Endometrial microvascular endothelial cells (primary cell): Measurements from ENCODE around the gene RBBP9. TPM values are rescaled to one million over a fixed set of nuclear protein-coding genes. Genes with fewer than 3 reads are reported as not detected.
"Not testable (repeated sequence)": the region's sequence is repeated elsewhere in the genome, so short reads cannot be mapped to it uniquely, and the experiment has no call there.

Source experiments
- in situ Hi-C: cut with HindIII; loops from 2 replicates; pipeline ENCODE4 v1.10.0; 2017; ENCODE audit warnings: low sequenced_read_pairs, low pct_unique_long_range_greater_than_20kb; ENCODE audit errors: inconsistent ontology term
- total RNA-seq: library from RNA; depleted of rRNA; stranded (reverse); fragments of >200 nt; gene quantifications from one replicate; pipeline ENCODE4 v1.2.3, GENCODE V29; 2015; ENCODE audit errors: inconsistent ontology term

The RBBP9 gene
- 25.3 TPM for total RNA-seq

DNA sequence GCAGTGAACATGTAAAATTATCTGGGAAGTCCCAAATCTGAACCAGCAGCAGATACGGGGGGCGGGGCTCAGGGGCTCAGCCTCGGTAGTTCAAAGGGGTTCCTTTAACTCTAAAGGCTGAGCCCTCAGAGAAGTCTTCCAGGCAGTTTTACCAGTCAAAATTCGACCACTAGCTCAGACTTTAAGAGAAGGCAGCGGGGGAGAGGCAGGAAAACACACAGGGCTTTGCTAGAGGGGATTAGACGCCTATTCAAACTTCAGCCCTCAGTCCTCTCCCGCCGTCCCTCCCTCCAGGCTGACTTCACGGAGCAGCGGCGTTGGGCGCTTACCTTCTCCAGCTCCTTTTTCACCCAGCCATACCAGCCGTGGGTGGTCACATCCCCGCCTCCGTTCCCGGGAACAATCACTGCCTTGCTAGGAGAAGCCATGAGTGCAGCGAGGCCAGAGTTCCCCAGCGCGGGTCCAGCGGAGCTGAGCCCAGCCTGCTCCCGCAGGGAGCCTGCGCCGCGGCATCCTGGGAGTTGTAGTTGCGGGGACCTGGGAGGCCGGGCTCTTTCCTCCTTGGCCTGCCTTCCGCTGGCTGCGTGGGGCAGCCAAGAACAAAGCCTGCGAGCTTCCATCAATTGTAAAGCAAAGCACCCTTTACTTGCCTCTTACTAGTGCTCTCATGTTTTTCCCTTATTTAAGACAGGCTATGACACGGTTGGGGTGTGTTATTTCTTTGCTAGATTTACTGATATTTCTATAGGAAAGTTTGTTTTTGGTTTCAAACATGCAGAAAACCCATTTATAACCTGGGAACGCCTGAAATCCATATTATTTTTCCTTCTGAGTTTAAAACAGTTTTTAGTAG, at the start of gene RBBP9:
RBBP9 (minus strand) TSS at position 486 of the 853 bp plus-strand sequence; CDS start at position 428, 58 bp downstream.
- in situ Hi-C loops = no loop called here

DNA sequence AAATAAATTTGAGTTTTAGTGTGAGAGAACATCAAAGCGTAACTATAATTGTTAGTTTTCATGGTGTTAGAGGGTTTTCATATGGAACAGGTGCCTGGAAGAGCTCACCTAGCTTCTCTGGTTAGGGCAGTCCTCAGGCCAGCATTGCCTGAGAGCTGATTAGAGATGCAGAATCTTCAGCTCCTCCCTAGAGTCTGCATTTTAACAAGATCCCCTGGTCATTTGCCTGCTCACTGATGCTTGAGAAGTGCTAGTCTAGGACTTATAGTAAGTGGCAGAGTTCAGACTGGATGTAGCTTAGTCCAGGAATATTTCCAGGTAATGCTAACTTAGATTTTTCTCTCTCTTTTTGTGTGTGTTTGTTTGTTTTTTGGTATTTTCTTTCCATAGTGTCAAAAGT, 48.5 kb upstream of the RBBP9 start:
- in situ Hi-C loops = no loop called here

DNA sequence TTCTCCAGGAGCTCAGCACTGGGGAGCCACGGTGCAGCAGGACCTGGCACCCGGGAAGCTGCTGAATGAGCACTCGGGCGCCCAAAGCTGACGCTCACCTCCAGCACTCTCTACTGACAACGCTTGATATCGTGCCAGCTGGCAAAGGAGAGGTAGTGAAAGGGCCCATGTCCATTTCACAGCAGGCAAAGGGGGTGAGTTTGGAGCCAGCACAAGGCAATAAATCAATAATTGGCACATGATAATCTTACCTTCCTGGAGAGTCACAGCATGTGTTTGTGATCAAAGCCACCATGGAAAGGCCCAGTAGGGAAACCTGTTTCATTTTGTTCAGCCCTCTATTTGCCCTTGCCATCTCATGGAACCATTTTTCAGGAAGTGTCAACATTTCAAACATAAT, 46.9 kb upstream of the RBBP9 start:
- in situ Hi-C loops = no loop called here

DNA sequence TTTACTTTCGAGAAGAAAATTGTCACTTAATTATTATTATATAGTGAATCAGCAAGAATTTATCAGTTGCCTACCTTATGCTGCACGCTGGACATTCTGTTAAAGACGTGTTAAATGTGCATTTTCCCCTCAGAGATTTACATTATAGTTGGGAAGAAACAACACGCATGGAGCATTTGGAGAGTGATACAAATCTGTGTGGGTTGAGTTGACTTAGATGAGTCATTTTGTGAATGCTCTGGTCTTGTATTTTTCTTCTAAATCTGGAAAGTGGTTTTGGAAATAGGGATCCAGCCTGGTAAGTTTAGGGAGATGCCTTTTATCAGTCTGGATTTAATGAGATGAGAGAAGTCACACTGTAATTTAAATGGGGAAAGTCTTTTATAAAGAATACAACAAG, 46.2 kb upstream of the RBBP9 start:
- in situ Hi-C loops = no loop called here

DNA sequence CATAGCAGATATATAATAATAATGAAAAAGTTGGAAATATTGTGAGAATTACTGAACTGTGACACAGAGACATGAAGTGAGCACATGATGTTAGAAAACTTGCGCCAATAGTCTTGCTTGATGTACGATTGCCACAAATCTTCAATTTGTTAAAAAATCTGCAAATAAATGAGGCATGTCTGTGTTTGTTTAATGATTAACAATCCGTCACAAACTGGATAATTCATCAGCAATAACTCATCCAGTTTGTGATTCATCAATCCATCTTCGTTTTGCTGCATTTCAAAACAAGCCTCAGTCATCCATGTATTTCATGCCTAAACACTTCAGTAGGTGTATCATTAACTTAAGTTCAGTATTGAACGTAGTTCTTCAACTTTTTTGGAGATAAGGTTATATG, 44.7 kb upstream of the RBBP9 start:
- in situ Hi-C loops = no loop called here

DNA sequence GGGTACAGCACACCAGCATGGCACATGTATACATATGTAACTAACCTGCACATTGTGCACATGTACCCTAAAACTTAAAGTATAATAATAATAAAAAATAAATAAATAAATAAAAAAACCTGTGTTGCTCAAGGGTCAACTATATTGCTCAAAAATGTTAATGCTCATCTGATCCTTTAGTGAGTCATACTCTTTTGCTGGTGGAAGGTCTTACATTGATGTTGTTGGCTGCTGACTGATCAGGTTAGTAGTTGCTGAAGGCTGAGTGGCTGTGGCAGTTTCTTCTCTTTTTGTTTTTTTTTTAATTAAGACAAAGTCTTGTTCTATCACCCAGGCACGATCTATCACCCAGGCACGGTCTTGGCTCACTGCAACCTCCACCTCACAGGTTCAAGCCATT, 40.6 kb upstream of the RBBP9 start:
- in situ Hi-C loops = no loop called here

DNA sequence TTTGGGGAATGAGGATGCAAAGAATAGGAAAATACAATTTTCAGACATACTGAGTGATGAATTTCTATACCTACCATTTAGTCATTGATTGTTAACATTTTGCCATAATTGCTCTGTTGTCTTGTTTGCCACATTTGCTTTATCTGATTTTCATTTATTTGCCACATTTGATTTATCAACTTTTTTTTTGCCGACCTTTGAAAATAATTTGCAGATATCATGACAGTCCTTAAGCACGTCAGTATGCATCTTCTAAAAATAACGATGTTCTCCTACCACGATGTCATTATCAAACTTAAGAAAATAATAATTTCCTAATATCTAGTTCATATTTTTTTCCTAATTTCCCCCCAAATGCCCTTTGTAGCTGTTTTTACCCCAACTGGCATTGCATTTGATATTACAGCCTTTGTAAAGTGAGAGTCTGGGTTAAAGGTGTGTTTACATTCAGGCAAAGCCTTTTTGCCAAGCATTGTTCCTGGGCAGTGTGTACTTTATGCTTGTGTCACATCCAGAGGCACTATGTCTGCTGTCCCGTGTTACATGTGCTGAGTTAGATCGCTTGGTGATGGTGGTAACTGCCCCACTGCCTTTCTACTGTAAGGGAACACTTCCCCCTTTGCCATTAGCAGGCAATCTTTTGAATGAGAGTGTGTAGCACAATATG, 37.1 kb upstream of the RBBP9 start:
- in situ Hi-C loops = no loop called here

DNA sequence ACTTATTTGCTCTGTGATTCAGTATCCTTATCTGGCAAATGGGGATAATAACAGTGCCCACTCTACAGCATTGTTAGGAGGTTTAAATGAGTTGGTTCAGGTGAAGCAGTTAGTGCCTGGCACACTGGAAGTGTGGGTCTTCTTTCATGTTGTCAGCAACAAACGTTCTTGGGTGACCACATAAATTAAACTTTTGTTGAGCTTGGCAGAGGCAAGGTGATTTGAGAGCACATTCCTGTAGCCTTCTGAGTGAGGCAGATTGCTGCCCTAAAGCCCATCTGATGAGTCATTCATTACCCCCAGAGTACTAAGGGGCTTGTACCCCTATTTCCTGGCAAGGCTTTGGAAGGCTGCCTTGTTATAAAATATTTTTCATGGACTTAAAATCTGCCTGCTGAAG, 36.5 kb upstream of the RBBP9 start:
- in situ Hi-C loops = no loop called here

DNA sequence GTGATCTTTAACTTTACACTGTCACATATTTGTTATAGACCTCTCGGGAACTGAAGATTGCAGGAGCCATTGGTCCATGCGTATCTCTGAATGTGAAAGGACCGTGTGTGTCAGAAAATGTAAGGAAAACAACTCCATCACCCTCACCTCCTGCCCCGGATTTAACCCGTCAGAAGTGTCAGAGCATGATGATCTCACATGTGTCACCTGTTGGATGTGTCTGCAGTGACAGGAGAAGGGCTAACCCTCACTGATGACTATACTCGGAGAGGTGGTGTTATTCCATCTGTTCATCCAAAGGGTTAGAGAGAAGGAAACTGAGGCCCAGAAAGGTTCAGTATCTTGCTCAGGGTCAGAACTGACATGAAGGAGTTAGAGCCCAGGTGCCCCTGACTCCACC, 35.6 kb upstream of the RBBP9 start:
- in situ Hi-C loops = no loop called here

DNA sequence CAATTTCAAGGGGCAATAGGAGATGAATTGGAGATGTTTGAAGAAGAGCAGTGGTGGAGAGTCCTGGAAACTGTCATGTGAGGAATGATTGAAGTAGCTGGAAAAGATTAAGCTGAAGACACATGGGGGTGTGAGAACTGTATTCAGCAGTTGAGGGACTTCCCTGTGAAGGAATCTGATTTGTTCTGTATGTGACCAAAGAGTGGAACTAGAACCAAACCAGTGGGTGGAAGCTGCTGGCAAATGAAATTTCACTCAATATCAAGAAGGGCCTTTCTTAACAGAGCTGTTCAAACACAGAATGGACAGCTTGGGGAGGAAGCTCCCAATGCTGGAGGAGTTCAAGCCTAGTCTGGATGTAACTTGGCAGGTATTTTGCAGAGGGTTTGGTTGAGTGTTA, 32.0 kb upstream of the RBBP9 start:
- in situ Hi-C loops = no loop called here

DNA sequence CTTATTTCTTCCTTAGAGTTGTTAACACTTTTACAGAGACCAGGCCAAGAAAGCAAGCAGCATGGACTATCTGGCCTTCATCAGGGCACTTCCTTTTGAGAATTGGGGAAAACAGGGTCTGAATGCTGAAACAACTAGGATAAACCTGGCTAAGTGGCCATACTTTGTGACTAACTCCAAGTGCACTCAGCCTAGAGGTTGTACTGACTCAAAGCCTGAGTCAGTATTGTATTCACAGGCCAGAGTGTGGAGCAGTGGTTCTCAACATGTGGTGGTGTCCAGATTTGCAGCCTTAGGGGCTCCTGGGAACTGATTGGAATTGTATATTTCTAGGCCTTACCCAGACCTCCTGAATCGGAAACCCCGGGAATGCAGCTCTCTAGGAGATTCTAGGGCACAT, 30.8 kb upstream of the RBBP9 start:
- in situ Hi-C loops = no loop called here

DNA sequence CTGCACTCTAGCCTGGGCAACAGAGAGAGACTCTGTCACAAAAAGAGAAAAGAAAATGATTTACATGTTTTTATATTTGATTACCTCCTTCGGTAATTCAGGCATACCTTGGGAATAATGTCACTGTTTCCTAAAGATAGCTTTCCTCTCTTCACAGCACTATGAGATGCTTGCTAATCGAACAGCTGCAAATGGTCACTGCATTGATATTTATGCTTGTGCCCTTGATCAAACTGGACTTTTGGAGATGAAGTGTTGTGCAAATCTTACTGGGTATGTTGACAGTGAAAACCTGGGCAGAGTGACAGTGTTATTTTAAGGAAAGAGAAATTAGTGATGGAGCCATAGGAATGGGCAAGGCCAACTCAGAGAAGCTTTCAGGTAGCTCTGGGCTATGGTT, 30.3 kb upstream of the RBBP9 start:
- in situ Hi-C loops = no loop called here

DNA sequence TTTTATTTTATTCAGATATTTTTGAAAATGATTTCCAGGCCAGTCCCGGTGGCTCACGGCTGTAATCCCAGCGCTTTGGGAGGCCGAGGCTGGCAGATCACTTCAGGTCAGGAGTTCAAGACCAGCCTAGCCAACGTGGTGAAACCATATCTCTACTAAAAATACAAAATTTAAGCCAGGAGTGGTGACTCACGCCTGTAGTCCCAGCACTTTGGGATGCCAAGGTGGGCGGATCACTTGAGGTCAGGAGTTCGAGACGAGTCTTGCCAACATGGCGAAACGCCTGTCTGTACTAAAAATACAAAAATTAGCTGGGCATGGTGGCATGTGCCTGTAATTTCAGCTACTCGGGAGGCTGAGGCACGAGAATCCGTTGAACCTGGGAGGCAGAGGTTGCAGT, 29.7 kb upstream of the RBBP9 start:
- in situ Hi-C loops = not testable (repeated sequence)

DNA sequence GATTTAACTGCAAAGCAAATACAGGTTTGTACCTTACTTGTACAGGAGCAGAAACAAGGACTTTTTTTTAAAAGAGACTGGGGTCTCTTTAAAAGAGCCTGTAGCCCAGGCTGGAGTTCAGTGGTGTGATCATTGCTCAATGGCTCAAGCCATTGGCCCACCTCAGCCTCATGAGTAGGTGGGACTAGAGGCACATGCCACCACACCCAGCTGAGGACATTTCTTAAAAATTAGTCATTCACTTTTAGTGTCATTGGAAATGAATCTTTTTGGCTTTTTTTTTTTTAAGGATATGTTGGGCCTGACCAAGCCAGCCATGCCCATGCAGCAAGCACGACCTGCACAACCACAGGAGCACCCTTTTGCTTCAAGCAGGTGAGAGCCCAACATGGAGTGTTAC, 27.6 kb upstream of the RBBP9 start:
- in situ Hi-C loops = no loop called here

DNA sequence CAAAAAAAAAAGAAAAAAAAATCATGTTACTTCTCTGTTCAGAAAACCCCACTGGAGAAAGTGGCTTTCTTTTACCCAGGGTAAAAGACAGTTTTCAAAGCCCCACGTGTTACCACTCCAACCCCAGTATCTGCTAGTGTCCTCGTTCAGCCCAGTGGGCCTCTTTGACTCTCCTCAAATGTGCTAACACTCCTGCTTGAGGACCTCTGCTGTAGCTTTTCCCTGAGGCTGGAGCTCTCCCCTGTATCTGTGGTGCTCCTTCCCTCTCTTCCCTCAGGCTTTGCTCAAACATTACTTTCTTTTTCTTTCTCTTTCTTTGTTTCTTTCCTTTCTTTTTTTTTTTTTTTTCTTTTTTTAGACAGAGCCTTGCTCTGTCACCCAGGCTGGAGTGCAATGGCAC, 26.0 kb upstream of the RBBP9 start:
- in situ Hi-C loops = no loop called here

DNA sequence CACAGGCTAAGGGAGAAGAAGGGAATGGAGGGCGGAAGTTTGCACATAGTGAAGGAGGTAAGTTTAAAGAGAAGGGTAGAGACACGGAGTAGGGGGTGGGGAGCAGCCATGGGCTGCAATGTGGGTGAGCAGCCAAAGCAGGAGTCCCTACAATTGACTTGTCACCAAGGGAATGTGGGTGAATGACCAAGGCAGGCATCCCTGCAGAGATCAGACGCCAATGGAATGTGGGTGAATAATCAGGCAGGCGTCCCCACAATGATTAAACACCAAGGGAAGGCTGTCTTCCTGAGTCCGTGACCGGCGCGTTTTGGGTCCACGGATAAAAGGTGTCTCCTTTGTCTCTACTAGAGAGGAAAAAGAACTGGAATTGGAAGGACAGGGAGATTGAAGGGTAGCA, 25.0 kb upstream of the RBBP9 start:
- in situ Hi-C loops = not testable (repeated sequence)

DNA sequence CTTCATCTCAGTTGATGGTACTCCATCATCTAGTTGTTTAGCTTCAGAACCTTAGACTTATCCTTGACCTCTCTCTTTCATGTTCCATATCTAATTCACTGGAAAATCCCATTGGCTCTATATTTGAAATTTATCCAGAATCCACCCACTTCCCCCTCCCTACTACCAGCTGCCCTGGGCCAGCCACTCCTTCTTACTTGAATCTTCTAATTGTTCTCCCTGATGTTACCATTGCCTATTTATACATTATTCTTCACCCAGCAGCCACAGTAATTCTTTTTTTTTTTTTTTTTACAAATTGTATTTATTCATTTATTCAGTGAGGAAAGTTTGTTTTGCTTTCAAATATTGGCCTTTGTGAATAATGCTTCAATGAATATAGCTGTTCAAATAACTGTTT, 18.9 kb upstream of the RBBP9 start:
- in situ Hi-C loops = no loop called here

DNA sequence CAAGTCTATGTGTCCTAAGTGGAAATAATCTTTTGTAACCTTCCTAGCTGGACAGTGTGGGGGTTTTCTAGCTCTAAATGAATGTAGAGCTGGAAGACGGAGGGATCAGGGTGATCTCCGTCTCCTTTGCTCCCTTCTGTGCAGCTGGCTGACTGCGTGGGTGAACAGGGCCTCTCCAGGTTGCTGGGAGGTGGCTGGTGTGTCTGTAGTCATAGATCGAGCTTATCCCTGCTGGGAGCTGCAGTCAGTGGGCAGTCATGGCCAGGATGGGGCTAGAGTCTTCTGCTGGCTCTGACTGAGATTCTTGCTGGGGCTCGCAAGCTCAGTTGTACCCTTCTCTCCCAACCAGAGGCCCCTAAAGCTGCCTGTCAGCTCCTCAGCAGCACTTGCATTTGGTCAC, 17.1 kb upstream of the RBBP9 start:
- in situ Hi-C loops = no loop called here

DNA sequence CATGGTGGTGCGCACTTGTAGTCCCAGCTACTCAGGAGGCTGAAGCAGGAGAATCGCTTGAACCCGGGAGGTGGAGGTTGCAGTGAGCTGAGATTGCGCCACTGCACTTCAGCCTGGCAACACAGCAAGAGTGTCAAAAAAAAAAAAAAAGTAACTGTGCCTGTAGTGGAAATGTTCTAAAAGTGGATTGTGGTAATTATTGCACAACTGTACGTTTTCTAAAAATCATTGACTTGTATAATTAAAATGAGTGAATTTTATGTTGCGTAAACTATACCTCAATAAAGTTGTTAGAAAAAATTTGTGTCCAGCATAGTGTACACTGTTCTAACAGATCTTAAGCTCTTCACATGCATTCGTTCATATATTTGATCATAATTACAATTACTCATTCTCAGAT, 16.2 kb upstream of the RBBP9 start:
- in situ Hi-C loops = no loop called here

DNA sequence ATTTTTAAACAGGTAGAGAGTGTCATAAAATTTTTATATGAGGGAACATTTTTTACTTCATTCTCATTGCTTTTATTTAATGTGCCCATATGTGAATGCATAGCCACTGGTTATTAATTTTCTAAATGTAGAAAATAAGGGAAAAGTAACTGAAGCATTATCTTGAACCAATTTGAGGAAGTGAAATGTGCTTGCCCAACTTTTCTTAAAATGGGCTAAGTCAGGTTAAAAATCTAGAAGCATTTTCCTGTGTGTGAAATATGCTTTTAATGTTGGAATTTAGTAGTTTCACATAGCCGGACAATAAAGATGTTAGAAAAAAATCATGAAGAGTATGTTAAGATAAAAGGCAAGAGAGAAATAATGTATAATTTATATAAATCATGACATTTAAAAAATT, 14.5 kb upstream of the RBBP9 start:
- in situ Hi-C loops = no loop called here
